Epithelial cell of proximal tubule (primary cell): ENCODE measurements around the gene NCAPG2. TPM values are rescaled to one million over a fixed set of nuclear protein-coding genes. Genes with fewer than 3 reads are reported as not detected.

Experiments
- DNase-seq: peaks from one replicate; pipeline ENCODE4 v3.0.0-alpha.2; 2011; ENCODE audit warnings: low read depth
- H3K4me3 ChIP-seq: 2 replicates; pipeline ENCODE4 v1.5.1; 2011; ENCODE audit warnings: low read depth, mild to moderate bottlenecking, low read length
- CTCF ChIP-seq: conservative IDR thresholded peaks from 2 replicates; pipeline ENCODE4 v1.5.1; 2012; ENCODE audit warnings: low read depth, mild to moderate bottlenecking, low read length
- total RNA-seq: library from RNA; depleted of rRNA; stranded (reverse); fragments of >200 nt; gene quantifications from 2 replicates; pipeline ENCODE4 v1.2.3, GENCODE V29; 2015

Gene NCAPG2
- total RNA-seq, 1 donor from 2014 or later: 30.1 TPM

DNA sequence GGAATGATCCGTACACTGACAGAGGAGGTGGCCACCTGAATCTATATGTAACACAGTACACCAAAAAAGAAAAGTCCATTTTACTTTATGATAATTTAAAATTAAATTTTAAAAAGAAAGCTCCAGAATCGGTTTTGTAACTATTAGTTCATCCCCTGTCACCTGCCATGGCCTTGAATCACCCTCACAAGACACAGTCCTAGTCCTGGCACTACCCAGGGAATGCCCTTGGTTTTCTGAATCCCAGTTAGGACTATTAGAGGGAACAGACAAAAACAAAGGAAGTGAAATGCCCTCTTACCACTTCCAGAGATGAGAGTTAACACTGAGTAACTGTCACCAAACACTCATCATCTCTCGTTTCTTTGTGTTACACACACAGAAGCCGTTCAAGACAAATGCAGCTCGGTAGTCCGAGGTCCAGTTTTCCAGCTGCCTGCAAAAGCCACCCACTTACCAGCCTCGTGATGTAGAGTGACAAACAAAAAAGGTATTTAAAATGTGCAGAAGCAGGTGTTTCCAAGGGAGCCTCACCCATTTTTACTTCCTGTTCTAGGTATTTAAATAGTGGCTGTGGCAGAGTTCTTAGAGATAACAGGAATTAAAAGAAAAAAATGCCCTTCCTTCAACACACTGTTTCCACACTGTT lies 123.0 kb downstream of the NCAPG2 start:
- no peak for DNase-seq
- no peak overlapping the region for H3K4me3 ChIP-seq
- no peak for TF ChIP-seq CTCF

Other genes with a start within 250 kb of the NCAPG2 start
- 2.5 and 2.8 TPM in 2 replicates for gene PTPRN2, start 117.0 kb downstream of the NCAPG2 start, total RNA-seq
- 43.4 and 50.1 TPM in 2 replicates for gene ESYT2, start 124.7 kb upstream of the NCAPG2 start, total RNA-seq
- gene DYNC2I1, start 151.8 kb upstream of the NCAPG2 start, total RNA-seq: 4.1 and 6.2 TPM in 2 replicates